SK-N-SH (cell line): ENCODE results near the gene OR6P1. TPM values are rescaled to one million over a fixed set of nuclear protein-coding genes. Genes with fewer than 3 reads are reported as not detected.

Experiments used
- CTCF ChIA-PET: fragments of 300-600, 350-600 bp; formaldehyde crosslinking; extraction: SDS; loops from one replicate; lab custom pipeline; 2021; lab: Yijun Ruan, JAX
- POLR2A ChIA-PET: fragments of 350-600 bp; sonication (Branson Sonifier 250); formaldehyde crosslinking; extraction: SDS; loops from one replicate; lab custom pipeline; 2020; ENCODE audit warnings: antibody characterized with exemption, inconsistent platforms; lab: Yijun Ruan, JAX
- DNase-seq: peaks from one replicate; pipeline ENCODE4 v3.0.0; 2012
- H2AFZ ChIP-seq: fragments of 200-600 bp; sonication (generic); 2 replicates; pipeline ENCODE4 v1.8.1; 2016; ENCODE audit warnings: antibody characterized with exemption, mild to moderate bottlenecking, low read depth
- H3F3A ChIP-seq: fragments of 200-600 bp; sonication (generic); replicated peaks from 2 replicates; pipeline ENCODE3; 2016; ENCODE audit warnings: antibody characterized with exemption, mild to moderate bottlenecking; ENCODE audit not compliant: insufficient read depth
- H3K27ac ChIP-seq, 2 experiments: fragments of 200-500 bp in 1 of 2; fragments of 200-600 bp in 1 of 2; sonication (Bioruptor generic) in 1 of 2; sonication (generic), shearing (Covaris generic) in 1 of 2; 2 replicates each; pipeline versions ENCODE4 v1.5.1 to v1.6.1; 2014 to 2016; ENCODE audit warnings: low read depth in 2 of 2, inconsistent platforms in 1 of 2, low read length in 1 of 2, mild to moderate bottlenecking in 1 of 2, mixed read lengths in 1 of 2
- H3K27me3 ChIP-seq: fragments of 200-600 bp; sonication (generic), shearing (Covaris generic); 2 replicates; pipeline ENCODE4 v1.6.1; 2016; ENCODE audit warnings: mixed run types; ENCODE audit not compliant: insufficient read depth
- H3K36me3 ChIP-seq, 2 experiments: fragments of 200-500 bp in 1 of 2; fragments of 200-600 bp in 1 of 2; sonication (Bioruptor generic) in 1 of 2; sonication (generic) in 1 of 2; replicated peaks in 1 of 2; 2 replicates each; pipeline versions ENCODE3 to v1.5.1; 2014 to 2016; ENCODE audit warnings: low read length in 1 of 2, mild to moderate bottlenecking in 1 of 2; ENCODE audit not compliant: insufficient read depth in 2 of 2, control insufficient read depth in 1 of 2
- H3K4me1 ChIP-seq, 2 experiments: fragments of 200-500 bp in 1 of 2; fragments of 200-600 bp in 1 of 2; sonication (Bioruptor generic) in 1 of 2; sonication (generic), shearing (Covaris generic) in 1 of 2; 2 replicates each; pipeline versions ENCODE4 v1.5.1 to v1.6.1; 2014 to 2016; ENCODE audit warnings: low read depth in 1 of 2, low read length in 1 of 2, mixed run types in 1 of 2; ENCODE audit not compliant: insufficient read depth in 2 of 2, control insufficient read depth in 1 of 2
- H3K4me2 ChIP-seq: fragments of 200-600 bp; sonication (generic), shearing (Covaris generic); 2 replicates; pipeline ENCODE4 v1.6.1; 2017; ENCODE audit warnings: mixed run types
- H3K4me3 ChIP-seq, 2 experiments: fragments of 200-500 bp in 1 of 2; fragments of 200-600 bp in 1 of 2; sonication (Bioruptor generic) in 1 of 2; sonication (generic), shearing (Covaris generic) in 1 of 2; 2 replicates each; pipeline versions ENCODE4 v1.5.1 to v1.8.1; 2014 to 2016; ENCODE audit warnings: low read depth in 2 of 2, inconsistent platforms in 1 of 2, low read length in 1 of 2, mild to moderate bottlenecking in 1 of 2, mixed read lengths in 1 of 2, moderate library complexity in 1 of 2
- H3K79me2 ChIP-seq: fragments of 200-600 bp; sonication (generic); 2 replicates; pipeline ENCODE4 v1.8.1; 2017; ENCODE audit warnings: mild to moderate bottlenecking; ENCODE audit not compliant: insufficient read depth
- H3K9ac ChIP-seq: fragments of 200-600 bp; sonication (generic); 2 replicates; pipeline ENCODE4 v1.6.1; 2017; ENCODE audit warnings: mixed run types
- H3K9me2 ChIP-seq: fragments of 200-600 bp; sonication (generic); 2 replicates; pipeline ENCODE4 v1.6.1; 2017; ENCODE audit warnings: mixed run types
- H3K9me3 ChIP-seq: fragments of 200-600 bp; sonication (generic); 2 replicates; pipeline ENCODE4 v1.6.1; 2017; ENCODE audit warnings: mixed run types, mild to moderate bottlenecking, moderate library complexity
- H4K20me1 ChIP-seq: fragments of 200-600 bp; sonication (generic); 2 replicates; pipeline ENCODE4 v1.6.1; 2017; ENCODE audit warnings: mild to moderate bottlenecking, mixed run types; ENCODE audit not compliant: insufficient read depth
- CHD2 ChIP-seq: fragments of 150-350 bp; IDR thresholded peaks from 2 replicates; pipeline ENCODE4 v1.6.1; 2018; ENCODE audit warnings: low read length; ENCODE audit not compliant: partially characterized antibody
- EZH2phosphoT487 ChIP-seq: fragments of 200-600 bp; sonication (generic); IDR thresholded peaks from 2 replicates; pipeline ENCODE4 v1.6.1; 2017; ENCODE audit warnings: low read depth, mixed run types, mild to moderate bottlenecking, antibody characterized with exemption, moderate library complexity, borderline replicate concordance
- FOXJ3 ChIP-seq: sonication (generic); formaldehyde crosslinking; IDR thresholded peaks from 2 replicates; pipeline ENCODE4 v1.5.1; 2020; ENCODE audit warnings: mild to moderate bottlenecking, missing genetic modification reagents
- GABPA ChIP-seq: IDR thresholded peaks from 2 replicates; pipeline ENCODE4 v1.4.0; 2012; ENCODE audit warnings: low read depth, mild to moderate bottlenecking
- JUND ChIP-seq: IDR thresholded peaks from 2 replicates; pipeline ENCODE4 v1.4.0; 2012
- MXI1 ChIP-seq: IDR thresholded peaks from 2 replicates; pipeline ENCODE4 v1.6.1; 2012; ENCODE audit warnings: mild to moderate bottlenecking, low read depth, low read length, improper control_type of control experiment
- NFIC ChIP-seq: IDR thresholded peaks from 2 replicates; pipeline ENCODE4 v1.4.0; 2012; ENCODE audit warnings: borderline replicate concordance
- POLR2AphosphoS5 ChIP-seq: IDR thresholded peaks from 2 replicates; pipeline ENCODE4 v1.6.1; 2012; ENCODE audit warnings: low read depth, low read length
- RAD21 ChIP-seq: IDR thresholded peaks from 2 replicates; pipeline ENCODE4 v1.6.1; 2012; ENCODE audit warnings: mild to moderate bottlenecking, low read length
- RCOR1 ChIP-seq: fragments of 150-350 bp; IDR thresholded peaks from 2 replicates; pipeline ENCODE4 v1.6.1; 2017; ENCODE audit warnings: antibody characterized with exemption, low read length
- SIN3A ChIP-seq: IDR thresholded peaks from 2 replicates; pipeline ENCODE4 v1.6.1; 2012; ENCODE audit warnings: low read depth, mild to moderate bottlenecking, low read length, moderate library complexity, borderline replicate concordance
- SMC3 ChIP-seq: IDR thresholded peaks from 2 replicates; pipeline ENCODE4 v1.6.1; 2012; ENCODE audit warnings: low read depth, low read length, improper control_type of control experiment
- TCF12 ChIP-seq: IDR thresholded peaks from 2 replicates; pipeline ENCODE4 v1.4.0; 2012
- TEAD4 ChIP-seq: IDR thresholded peaks from 2 replicates; pipeline ENCODE4 v1.4.0; 2012; ENCODE audit warnings: mild to moderate bottlenecking, borderline replicate concordance; ENCODE audit not compliant: insufficient read depth
- YY1 ChIP-seq: IDR thresholded peaks from 2 replicates; pipeline ENCODE4 v1.4.0; 2012; ENCODE audit warnings: low read depth, mild to moderate bottlenecking
- WGBS: methylation state at CpG from one replicate; pipeline ENCODE4 v1.1.6; 2017; ENCODE audit warnings: low lambda C conversion rate; 5-methylcytosine and 5-hydroxymethylcytosine counted together
- polyA plus RNA-seq, 3 experiments: library from polyadenylated mRNA; depleted of rRNA; stranded (reverse); fragments of >200 nt; gene quantifications; 2 replicates each; pipeline ENCODE4 v1.2.3, GENCODE V29; 2012
- TF ChIP-seq, protein P1 (sequence below): IDR thresholded peaks from 2 replicates; pipeline ENCODE4 v1.4.0; 2012; ENCODE audit warnings: low read depth
- TF ChIP-seq, protein P2 (sequence below): fragments of 150-350 bp; IDR thresholded peaks from 2 replicates; pipeline ENCODE4 v1.6.1; 2017; ENCODE audit warnings: antibody characterized with exemption, low read length, low read depth, borderline replicate concordance
- TF ChIP-seq, protein P3 (sequence below): fragments of 200-600 bp; sonication (generic); IDR thresholded peaks from 2 replicates; pipeline ENCODE4 v1.6.1; 2017; ENCODE audit warnings: antibody characterized with exemption, mild to moderate bottlenecking, moderate library complexity
- TF ChIP-seq, protein P4 (sequence below): fragments of 150-350 bp; IDR thresholded peaks from 2 replicates; pipeline ENCODE4 v1.6.1; 2016; ENCODE audit warnings: mild to moderate bottlenecking, low read depth, low read length
- TF ChIP-seq, protein P5 (sequence below): IDR thresholded peaks from 2 replicates; pipeline ENCODE4; 2012

The OR6P1 gene
- polyA plus RNA-seq, 1 of the 3 experiments (the other 2 are of a cell fraction): not detected

DNA sequence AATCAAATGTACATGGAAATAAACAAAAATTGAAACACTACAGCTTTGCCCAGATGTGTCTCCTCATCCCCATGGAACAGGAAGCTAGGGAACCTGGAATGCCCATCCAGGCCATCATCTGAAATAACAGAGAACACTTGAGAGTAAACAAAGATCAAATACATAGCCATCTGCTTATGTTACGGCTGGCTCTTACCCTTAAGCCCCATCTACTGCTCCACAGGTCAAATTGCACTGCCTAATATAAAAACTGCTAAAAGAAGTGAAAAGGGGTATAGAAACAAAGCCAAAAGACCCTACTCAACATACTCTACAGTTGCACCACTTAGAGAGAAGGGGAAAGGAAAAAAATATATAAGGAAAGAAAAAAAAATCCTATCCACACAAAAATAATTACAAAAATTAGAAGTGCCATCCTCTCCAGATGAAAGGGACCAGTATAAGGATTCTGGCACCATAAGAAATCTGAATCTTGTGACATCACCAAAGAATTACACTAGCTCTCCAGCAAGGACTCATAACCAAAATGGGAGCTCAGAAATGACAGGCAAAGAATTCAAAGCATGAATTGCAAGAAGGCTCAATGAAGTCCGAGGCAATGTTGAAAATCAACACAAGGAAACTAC, 43.1 kb downstream of the OR6P1 start (continued):
- no peak for TF ChIP-seq FOXJ3 (CRISPR knock-in tag)
- no peak for TF ChIP-seq CHD2
- TF ChIP-seq, protein P1, sequence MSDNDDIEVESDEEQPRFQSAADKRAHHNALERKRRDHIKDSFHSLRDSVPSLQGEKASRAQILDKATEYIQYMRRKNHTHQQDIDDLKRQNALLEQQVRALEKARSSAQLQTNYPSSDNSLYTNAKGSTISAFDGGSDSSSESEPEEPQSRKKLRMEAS: no peak
- TF ChIP-seq, protein P2, sequence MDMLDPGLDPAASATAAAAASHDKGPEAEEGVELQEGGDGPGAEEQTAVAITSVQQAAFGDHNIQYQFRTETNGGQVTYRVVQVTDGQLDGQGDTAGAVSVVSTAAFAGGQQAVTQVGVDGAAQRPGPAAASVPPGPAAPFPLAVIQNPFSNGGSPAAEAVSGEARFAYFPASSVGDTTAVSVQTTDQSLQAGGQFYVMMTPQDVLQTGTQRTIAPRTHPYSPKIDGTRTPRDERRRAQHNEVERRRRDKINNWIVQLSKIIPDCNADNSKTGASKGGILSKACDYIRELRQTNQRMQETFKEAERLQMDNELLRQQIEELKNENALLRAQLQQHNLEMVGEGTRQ: no peak
- TF ChIP-seq TCF12: no peak
- TF ChIP-seq RCOR1: no peak
- TF ChIP-seq, all 33 proteins: peak for 3

DNA sequence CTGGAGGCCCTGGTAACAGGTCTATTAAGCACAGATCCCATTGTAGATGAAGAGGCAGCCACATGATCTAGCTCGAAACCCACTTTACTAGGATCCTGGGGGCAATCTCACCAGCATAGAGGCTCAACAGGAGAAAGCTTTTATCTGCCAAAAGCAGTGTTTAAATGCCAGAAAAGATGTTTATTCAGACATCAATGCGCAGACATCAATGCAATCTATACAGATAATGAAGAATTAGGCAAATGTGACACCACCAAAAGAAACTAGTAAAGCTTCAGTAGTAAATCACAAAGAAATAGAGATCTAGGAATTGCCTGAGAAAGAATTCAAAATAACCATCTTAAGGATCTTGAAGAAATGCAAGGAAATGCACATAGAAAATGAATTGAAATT, 48.7 kb downstream of the OR6P1 start:
- POLR2A ChIA-PET: no interaction called here
- Histone ChIP-seq H3K27ac (no peak overlapping the region), H3K9me3 (no peaks in the 10 kb centered on the region), H3F3A (no peaks in the 10 kb centered on the region), H3K36me3 (no peaks in the 10 kb centered on the region), H3K9me2 (no peaks in the 10 kb centered on the region), H3K4me2 (no peak overlapping the region), H4K20me1 (no peaks in the 10 kb centered on the region), H3K4me3 (no peak overlapping the region), H2AFZ (no peak overlapping the region), H3K4me1 (no peaks in the 10 kb centered on the region), H3K9ac (no peak overlapping the region), H3K79me2 (no peaks in the 10 kb centered on the region), H3K27me3 (no peaks in the 10 kb centered on the region; the same call in 1 of the 2 replicates)
- DNase-seq: no peak
- 0% methylated on average over 2 of the region's 2 CpGs for WGBS
- CTCF ChIA-PET: no interaction called here
- TF ChIP-seq RAD21 (no peak), MXI1 (no peak)
- TF ChIP-seq, protein P1: no peak

DNA sequence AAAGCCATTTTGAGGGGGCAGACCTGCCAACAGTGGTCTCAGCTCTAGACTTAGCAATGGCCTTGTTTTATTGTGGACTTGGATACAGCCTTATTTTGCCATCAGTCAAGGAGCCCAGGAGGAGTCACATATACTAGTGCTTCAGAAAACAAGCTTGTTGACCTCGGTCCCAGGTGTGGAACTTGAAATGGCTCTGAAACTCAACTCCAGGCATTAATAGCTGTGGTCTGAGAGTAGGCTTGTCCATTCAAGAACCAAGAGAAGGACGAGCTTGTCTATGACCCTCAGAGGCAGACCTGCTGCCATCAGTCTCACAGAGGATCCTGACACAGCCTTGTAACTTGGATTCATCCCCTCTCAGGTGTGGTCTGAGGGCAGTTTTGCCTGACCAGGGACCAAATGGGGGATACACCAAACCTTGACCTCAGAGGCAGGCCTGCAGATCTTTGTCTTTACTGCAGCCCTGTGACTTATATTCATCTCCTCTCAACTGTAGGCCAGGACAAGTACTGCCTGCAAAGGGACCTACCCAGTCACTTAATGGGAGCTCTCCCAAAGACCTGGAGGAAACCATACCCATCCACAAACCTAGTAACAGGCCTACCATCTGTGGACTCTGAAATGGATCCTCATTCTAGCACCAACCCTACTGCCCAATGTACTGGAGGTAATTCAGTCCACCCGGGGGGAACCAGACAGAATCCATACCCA, 49.3 kb downstream of the OR6P1 start:
- WGBS: 3% methylated on average over 3 of the region's 3 CpGs
- TF ChIP-seq CHD2 (no peak), JUND (no peak), POLR2AphosphoS5 (no peak), GABPA (no peak), SMC3 (no peak), NFIC (no peak), EZH2phosphoT487 (no peak), TEAD4 (no peak), YY1 (no peak), SIN3A (no peak)
- TF ChIP-seq, protein P3, sequence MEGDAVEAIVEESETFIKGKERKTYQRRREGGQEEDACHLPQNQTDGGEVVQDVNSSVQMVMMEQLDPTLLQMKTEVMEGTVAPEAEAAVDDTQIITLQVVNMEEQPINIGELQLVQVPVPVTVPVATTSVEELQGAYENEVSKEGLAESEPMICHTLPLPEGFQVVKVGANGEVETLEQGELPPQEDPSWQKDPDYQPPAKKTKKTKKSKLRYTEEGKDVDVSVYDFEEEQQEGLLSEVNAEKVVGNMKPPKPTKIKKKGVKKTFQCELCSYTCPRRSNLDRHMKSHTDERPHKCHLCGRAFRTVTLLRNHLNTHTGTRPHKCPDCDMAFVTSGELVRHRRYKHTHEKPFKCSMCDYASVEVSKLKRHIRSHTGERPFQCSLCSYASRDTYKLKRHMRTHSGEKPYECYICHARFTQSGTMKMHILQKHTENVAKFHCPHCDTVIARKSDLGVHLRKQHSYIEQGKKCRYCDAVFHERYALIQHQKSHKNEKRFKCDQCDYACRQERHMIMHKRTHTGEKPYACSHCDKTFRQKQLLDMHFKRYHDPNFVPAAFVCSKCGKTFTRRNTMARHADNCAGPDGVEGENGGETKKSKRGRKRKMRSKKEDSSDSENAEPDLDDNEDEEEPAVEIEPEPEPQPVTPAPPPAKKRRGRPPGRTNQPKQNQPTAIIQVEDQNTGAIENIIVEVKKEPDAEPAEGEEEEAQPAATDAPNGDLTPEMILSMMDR: no peak
- TF ChIP-seq, protein P4, sequence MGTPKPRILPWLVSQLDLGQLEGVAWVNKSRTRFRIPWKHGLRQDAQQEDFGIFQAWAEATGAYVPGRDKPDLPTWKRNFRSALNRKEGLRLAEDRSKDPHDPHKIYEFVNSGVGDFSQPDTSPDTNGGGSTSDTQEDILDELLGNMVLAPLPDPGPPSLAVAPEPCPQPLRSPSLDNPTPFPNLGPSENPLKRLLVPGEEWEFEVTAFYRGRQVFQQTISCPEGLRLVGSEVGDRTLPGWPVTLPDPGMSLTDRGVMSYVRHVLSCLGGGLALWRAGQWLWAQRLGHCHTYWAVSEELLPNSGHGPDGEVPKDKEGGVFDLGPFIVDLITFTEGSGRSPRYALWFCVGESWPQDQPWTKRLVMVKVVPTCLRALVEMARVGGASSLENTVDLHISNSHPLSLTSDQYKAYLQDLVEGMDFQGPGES: no peak
- TF ChIP-seq, protein P5, sequence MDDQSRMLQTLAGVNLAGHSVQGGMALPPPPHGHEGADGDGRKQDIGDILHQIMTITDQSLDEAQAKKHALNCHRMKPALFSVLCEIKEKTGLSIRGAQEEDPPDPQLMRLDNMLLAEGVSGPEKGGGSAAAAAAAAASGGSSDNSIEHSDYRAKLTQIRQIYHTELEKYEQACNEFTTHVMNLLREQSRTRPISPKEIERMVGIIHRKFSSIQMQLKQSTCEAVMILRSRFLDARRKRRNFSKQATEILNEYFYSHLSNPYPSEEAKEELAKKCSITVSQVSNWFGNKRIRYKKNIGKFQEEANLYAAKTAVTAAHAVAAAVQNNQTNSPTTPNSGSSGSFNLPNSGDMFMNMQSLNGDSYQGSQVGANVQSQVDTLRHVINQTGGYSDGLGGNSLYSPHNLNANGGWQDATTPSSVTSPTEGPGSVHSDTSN: no peak

More for the DNA sequence above, 49.3 kb downstream of the OR6P1 start:
- Histone ChIP-seq H3F3A (no peaks in the 10 kb centered on the region), H3K4me2 (no peak overlapping the region), H3K9me3 (no peaks in the 10 kb centered on the region), H3K9me2 (no peaks in the 10 kb centered on the region), H3K4me3 (no peak overlapping the region), H3K27me3 (no peaks in the 10 kb centered on the region; the same call in 1 of the 2 replicates), H4K20me1 (no peaks in the 10 kb centered on the region), H2AFZ (no peak overlapping the region), H3K79me2 (no peaks in the 10 kb centered on the region), H3K9ac (no peak overlapping the region), H3K27ac (no peak overlapping the region), H3K4me1 (no peaks in the 10 kb centered on the region), H3K36me3 (no peaks in the 10 kb centered on the region)
- POLR2A ChIA-PET: no interaction called here
- CTCF ChIA-PET: no interaction called here
- no peak for DNase-seq
